Neuronal stem cell (in vitro differentiated cells): ENCODE data around the gene RBM5.

Source experiments
- DNase-seq: peaks from one replicate; pipeline ENCODE4 v3.0.0-alpha.2; 2013; ENCODE audit warnings: low spot score
- H2AFZ ChIP-seq: one replicate; pipeline ENCODE4 v1.6.1; 2013; ENCODE audit warnings: mild to moderate bottlenecking, low read length, inconsistent platforms
- H2AK5ac ChIP-seq: 2 replicates; pipeline ENCODE4 v1.6.1; 2013; ENCODE audit warnings: low read depth, mild to moderate bottlenecking, inconsistent platforms, low read length, moderate library complexity, mixed read lengths
- H2BK120ac ChIP-seq: 2 replicates; pipeline ENCODE4 v1.6.1; 2013; ENCODE audit warnings: low read depth, mild to moderate bottlenecking, inconsistent platforms, low read length, moderate library complexity, mixed read lengths
- H2BK12ac ChIP-seq: one replicate; pipeline ENCODE4 v1.6.1; 2013; ENCODE audit warnings: low read length, inconsistent platforms
- H2BK15ac ChIP-seq: 2 replicates; pipeline ENCODE4 v1.6.1; 2013; ENCODE audit warnings: mild to moderate bottlenecking, low read length, inconsistent platforms, mixed read lengths
- H2BK5ac ChIP-seq: one replicate; pipeline ENCODE4 v1.6.1; 2013; ENCODE audit warnings: inconsistent platforms, mild to moderate bottlenecking, low read length, moderate library complexity
- H3K14ac ChIP-seq: one replicate; pipeline ENCODE4 v1.6.1; 2013; ENCODE audit warnings: low read length, inconsistent platforms
- H3K18ac ChIP-seq: 2 replicates; pipeline ENCODE4 v1.6.1; 2013; ENCODE audit warnings: low read length, inconsistent platforms
- H3K23ac ChIP-seq: 2 replicates; pipeline ENCODE4 v1.6.1; 2013; ENCODE audit warnings: low read depth, mild to moderate bottlenecking, mixed read lengths, low read length, inconsistent platforms; ENCODE audit not compliant: poor library complexity
- H3K27ac ChIP-seq: replicated peaks from 3 replicates; pipeline ENCODE4 v1.5.1; 2013; ENCODE audit warnings: low read length, inconsistent platforms
- H3K27me3 ChIP-seq, 3 experiments: 2 replicates each; pipeline ENCODE4 v1.6.1; 2013; ENCODE audit warnings: low read length in 3 of 3, mild to moderate bottlenecking in 2 of 3, inconsistent platforms in 1 of 3, low read depth in 1 of 3, mixed read lengths in 1 of 3, moderate library complexity in 1 of 3; ENCODE audit not compliant: control insufficient read depth in 3 of 3, insufficient read depth in 3 of 3
- H3K36me3 ChIP-seq, 2 donors: replicated peaks in 1 of 2; 2 replicates each; pipeline ENCODE4 v1.6.1; 2013; ENCODE audit warnings: low read length in 2 of 2; ENCODE audit not compliant: control insufficient read depth in 2 of 2, insufficient read depth in 2 of 2
- H3K4ac ChIP-seq: 2 replicates; pipeline ENCODE4 v1.6.1; 2013; ENCODE audit warnings: inconsistent platforms, mild to moderate bottlenecking, low read length, moderate library complexity
- H3K4me1 ChIP-seq, 2 donors: 1 replicate in 1 of 2; 2 replicates in 1 of 2; pipeline ENCODE4 v1.6.1; 2013; ENCODE audit warnings: low read length in 2 of 2, low read depth in 1 of 2; ENCODE audit not compliant: control insufficient read depth in 2 of 2, insufficient read depth in 1 of 2
- H3K4me2 ChIP-seq: one replicate; pipeline ENCODE4 v1.6.1; 2013; ENCODE audit warnings: mild to moderate bottlenecking, low read length, inconsistent platforms; ENCODE audit not compliant: insufficient read depth, poor library complexity, severe bottlenecking
- H3K4me3 ChIP-seq, 2 donors: 2 replicates each; pipeline ENCODE4 v1.5.1; 2013; ENCODE audit warnings: low read length in 2 of 2, mild to moderate bottlenecking in 2 of 2, inconsistent platforms in 1 of 2, moderate library complexity in 1 of 2
- H3K79me1 ChIP-seq: one replicate; pipeline ENCODE4 v1.6.1; 2013; ENCODE audit warnings: low read depth, mild to moderate bottlenecking, inconsistent platforms, low read length, moderate library complexity
- H3K9ac ChIP-seq: one replicate; pipeline ENCODE4 v1.6.1; 2013; ENCODE audit warnings: mild to moderate bottlenecking, low read depth, low read length, inconsistent platforms; ENCODE audit not compliant: poor library complexity
- H3K9me3 ChIP-seq, 2 donors: replicated peaks in 1 of 2; 2 replicates each; pipeline versions ENCODE3 to v1.6.1; 2013; ENCODE audit warnings: low read length in 2 of 2, mild to moderate bottlenecking in 2 of 2, inconsistent platforms in 1 of 2, low read depth in 1 of 2, mixed read lengths in 1 of 2, moderate library complexity in 1 of 2; ENCODE audit not compliant: control insufficient read depth in 2 of 2, insufficient read depth in 1 of 2
- H4K8ac ChIP-seq: one replicate; pipeline ENCODE4 v1.6.1; 2013; ENCODE audit warnings: low read depth, mild to moderate bottlenecking, inconsistent platforms, low read length, moderate library complexity
- H4K91ac ChIP-seq: one replicate; pipeline ENCODE4 v1.6.1; 2013; ENCODE audit warnings: low read length, low read depth, mild to moderate bottlenecking, inconsistent platforms; ENCODE audit not compliant: poor library complexity
- WGBS, 2 donors: extraction: QIAGEN DNeasy Blood & Tissue Kit; methylation state at CpG; one replicate each; pipeline ENCODE4 v1.1.7; 2013; ENCODE audit warnings: missing lambda C conversion rate in 2 of 2, mixed read lengths in 1 of 2; ENCODE audit not compliant: insufficient read length in 2 of 2, insufficient replicate concordance in 1 of 2; ENCODE audit errors: extremely low coverage in 2 of 2; 5-methylcytosine and 5-hydroxymethylcytosine counted together

The RBM5 gene

GRCh38 chr3:50164984-50165909 lies 76.5 kb downstream of the RBM5 start:
- H3K18ac ChIP-seq, result peak overlapping the region; percentile 95
- no peaks in the 10 kb centered on the region for H3K9me3 ChIP-seq
- H2BK5ac ChIP-seq, result peak overlapping the region; percentile 92
- H3K36me3 ChIP-seq, result peaks cover 0 to 37% of the 10 kb centered on the region in 2 donors
- H4K8ac ChIP-seq, result peak overlapping the region; percentile 59
- H3K27ac ChIP-seq, result peak overlapping the region; percentile 89
- WGBS, 2 donors, result no CpG with 5 or more reads among the region's 7 CpGs
- H2BK15ac ChIP-seq, result peak overlapping the region; percentile 83
- peak overlapping the region; percentile 73 for H4K91ac ChIP-seq
- H3K4ac ChIP-seq, result peak overlapping the region; percentile 71
- no peak overlapping the region for H3K4me3 ChIP-seq
- H2BK120ac ChIP-seq, result peak overlapping the region; percentile 56
- H3K14ac ChIP-seq, result peak overlapping the region; percentile 17
- H2AFZ ChIP-seq, result peak overlapping the region; percentile 60
- H2BK12ac ChIP-seq, result peak overlapping the region; percentile 60
- H3K23ac ChIP-seq, result peak overlapping the region; percentile 34
- peaks cover 37 to 55% of the 10 kb centered on the region in 2 donors for H3K4me1 ChIP-seq
- peaks cover 0 to 38% (median 0%) of the 10 kb centered on the region in 3 experiments for H3K27me3 ChIP-seq
- peak overlapping the region; percentile 34 for H3K9ac ChIP-seq
- peaks cover 19% of the 10 kb centered on the region for H3K79me1 ChIP-seq
- no peak overlapping the region for H3K4me2 ChIP-seq
- DNase-seq, result no peak
- peak overlapping the region; percentile 91 for H2AK5ac ChIP-seq

- Histone ChIP-seq H3K4me3 (no peak overlapping the region), H3K79me1 (peaks cover 21% of the 10 kb centered on the region), H2BK5ac (peak overlapping the region; percentile 92), H4K8ac (peak overlapping the region; percentile 59), H2BK12ac (peak overlapping the region; percentile 60), H3K9me3 (no peaks in the 10 kb centered on the region), H3K4me1 (peaks cover 42 to 62% of the 10 kb centered on the region in 2 donors), H3K4me2 (no peak overlapping the region), H3K27me3 (peaks cover 0 to 32% (median 0%) of the 10 kb centered on the region in 3 experiments), H3K14ac (peak overlapping the region; percentile 17), H3K36me3 (peaks cover 0 to 34% of the 10 kb centered on the region in 2 donors), H4K91ac (peak overlapping the region; percentile 91), H2BK15ac (peak overlapping the region; percentile 83), H3K18ac (peak overlapping the region; percentile 95), H3K23ac (peak overlapping the region; percentile 34), H2BK120ac (peak overlapping the region; percentile 56), H3K27ac (peak overlapping the region; percentile 89), H2AK5ac (peak overlapping the region; percentile 91), H2AFZ (peak overlapping the region; percentile 60), H3K9ac (peak overlapping the region; percentile 75), H3K4ac (peak overlapping the region; percentile 71)
- DNase-seq, result no peak
- no CpG with 5 or more reads among the region's 15 CpGs for WGBS, 2 donors
These were observed 77.3 kb downstream of the RBM5 start for GRCh38 chr3:50165910-50166538.

GRCh38 chr3:50166620-50167019 lies 77.9 kb downstream of the RBM5 start:
- Histone ChIP-seq H3K27ac (peak overlapping the region; percentile 89), H3K27me3 (peaks cover 0 to 26% (median 0%) of the 10 kb centered on the region in 3 experiments), H2BK5ac (peak overlapping the region; percentile 95), H3K4me1 (peaks cover 43 to 64% of the 10 kb centered on the region in 2 donors), H3K4me3 (no peak overlapping the region), H2BK15ac (no peak overlapping the region), H3K4me2 (peak overlapping the region; percentile 38), H3K14ac (no peak overlapping the region), H2BK12ac (peak overlapping the region; percentile 79), H3K18ac (peak overlapping the region; percentile 91), H3K9me3 (no peaks in the 10 kb centered on the region), H2BK120ac (peak overlapping the region; percentile 56), H4K8ac (no peak overlapping the region), H2AFZ (peak overlapping the region; percentile 31), H2AK5ac (peak overlapping the region; percentile 91), H3K79me1 (peaks cover 25% of the 10 kb centered on the region), H4K91ac (peak overlapping the region; percentile 91), H3K9ac (peak overlapping the region; percentile 75), H3K23ac (no peak overlapping the region), H3K4ac (no peak overlapping the region), H3K36me3 (peaks cover 0 to 28% of the 10 kb centered on the region in 2 donors)
- DNase-seq, result no peak
- WGBS, 2 donors, result no CpG with 5 or more reads among the region's 6 CpGs
